Right ventricle myocardium superior (tissue), 1 donor: ENCODE results near the gene DOCK3. TPM values are rescaled to one million over a fixed set of nuclear protein-coding genes. Genes with fewer than 3 reads are reported as not detected.
A peak's percentile ranks its signal among the peaks of the same experiment; 100 is the strongest.
"Not testable (repeated sequence)": the region's sequence is repeated elsewhere in the genome, so short reads cannot be mapped to it uniquely, and the experiment has no call there.

ENCODE experiments used
- ATAC-seq: fragments of 200-7000 bp; cut with Tn5 transposase; one replicate; pipeline ENCODE4 v1.9.1; 2020; ENCODE audit warnings: mild to moderate bottlenecking; ENCODE audit not compliant: poor library complexity
- DNase-seq: peaks from one replicate; pipeline ENCODE4 v3.0.0-alpha.2; 2020
- intact Hi-C: fragments of 100-400 bp; cut with DNase I; formaldehyde crosslinking; loops from one replicate; pipeline ENCODE4 v1.11.2; 2022
- total RNA-seq: library from RNA; stranded (reverse); fragmentation: NEBNext Ultra II Directional; extraction: Animal tissue kit (Norgen Biotek cat#: 25700); gene quantifications from one replicate; pipeline ENCODE4 v1.2.1, GENCODE V29; 2021
- donor health status: DM: no; HTN: yes; CAD: no; lungs with severe emphysema.

The DOCK3 gene
- total RNA-seq, 1 donor from 2014 or later, result 3.6 TPM

DNA sequence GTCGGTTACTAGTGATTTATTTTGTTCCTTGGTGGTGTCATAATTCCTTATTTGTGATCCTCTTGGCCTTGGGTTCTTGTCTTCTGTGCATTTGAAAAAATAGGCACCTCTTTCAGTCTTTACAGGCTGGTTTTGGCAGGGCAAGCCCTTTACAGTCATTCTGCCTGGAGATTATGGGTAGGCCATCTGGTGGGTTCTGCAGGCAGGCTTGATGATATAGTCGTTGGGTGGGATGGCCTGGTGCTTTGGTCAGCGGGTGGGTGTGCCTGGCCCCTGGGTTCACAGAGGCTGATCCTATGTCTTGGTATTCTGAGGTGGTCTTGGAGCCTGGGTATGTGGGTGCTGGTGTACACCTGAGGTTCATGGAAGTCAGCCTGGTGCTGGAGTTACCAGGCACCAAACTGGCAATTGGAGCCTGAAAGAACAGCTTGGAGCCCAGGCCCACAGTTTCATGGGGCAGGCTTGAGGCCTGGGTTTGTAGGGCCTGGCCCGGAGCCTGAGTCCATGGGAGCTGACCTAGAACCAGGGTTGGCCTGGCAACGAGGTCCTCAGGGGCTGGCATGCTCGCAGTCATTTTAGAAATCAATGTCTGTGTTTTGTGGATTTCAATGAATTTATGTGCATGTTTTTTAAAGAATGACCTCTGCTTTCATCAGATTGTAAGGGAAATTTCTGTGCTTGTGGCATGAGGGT lies 63.3 kb downstream of the DOCK3 start:
- intact Hi-C loops, result no loop called here
- ATAC-seq (no peak), DNase-seq (no peak)

DNA sequence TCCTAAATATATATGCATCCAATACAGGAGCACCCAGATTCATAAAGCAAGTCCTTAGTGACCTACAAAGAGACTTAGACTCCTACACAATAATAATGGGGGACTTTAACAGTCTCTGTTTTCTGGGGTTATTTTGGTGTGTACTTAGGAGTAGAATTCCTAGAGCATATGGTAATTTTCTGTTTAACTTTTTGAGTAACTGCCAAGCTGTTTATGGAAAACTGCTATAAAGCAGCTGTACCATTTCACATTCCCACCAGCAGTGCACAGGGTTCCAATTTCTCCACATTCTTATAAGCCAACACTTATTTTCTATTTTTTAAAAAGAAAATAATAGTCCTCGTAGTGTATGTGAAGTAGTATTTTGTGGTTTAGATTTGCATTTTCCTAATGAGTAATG lies 68.9 kb downstream of the DOCK3 start:
- ATAC-seq (no peak), DNase-seq (no peak)
- intact Hi-C loops, result no loop called here

GRCh38 chr3:50749822-50750221 lies 75.1 kb downstream of the DOCK3 start:
- DNase-seq (no peak), ATAC-seq (no peak)
- intact Hi-C loops, result no loop called here

DNA sequence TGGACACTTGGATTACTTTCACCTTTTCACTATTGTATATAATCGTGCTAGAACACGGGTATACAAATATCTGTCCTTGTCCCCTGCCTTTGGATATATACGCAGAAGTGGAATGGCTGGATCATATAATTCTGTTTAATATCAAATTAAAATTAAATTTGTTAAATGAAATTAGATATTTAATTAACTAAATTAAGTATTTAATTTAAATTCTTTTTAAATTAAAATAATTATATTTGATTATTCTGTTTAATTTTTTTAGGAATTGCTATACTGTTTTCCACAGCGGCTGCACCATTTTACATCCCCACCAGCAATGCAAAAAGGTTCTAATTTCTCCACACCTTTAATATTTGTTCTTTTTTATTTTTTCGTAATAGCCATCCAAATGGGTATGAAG lies 84.3 kb downstream of the DOCK3 start:
- no peak for ATAC-seq
- DNase-seq, result no peak
- intact Hi-C loops, result no loop called here

- ATAC-seq (no peak), DNase-seq (no peak)
- intact Hi-C loops, result no loop called here
Observed at GRCh38 chr3:50777680-50778079, 103.0 kb downstream of the DOCK3 start.

GRCh38 chr3:50781766-50782165 lies 107.0 kb downstream of the DOCK3 start:
- intact Hi-C loops, ATAC-seq: not testable (repeated sequence)

GRCh38 chr3:50786631-50787030 lies 111.9 kb downstream of the DOCK3 start:
- DNase-seq (no peak), ATAC-seq (no peak)
- intact Hi-C loops, result no loop called here

More at GRCh38 chr3:50781766-50782165, 107.0 kb downstream of the DOCK3 start:
- not testable (repeated sequence) for DNase-seq

GRCh38 chr3:50790894-50791293 lies 116.2 kb downstream of the DOCK3 start:
- ATAC-seq, DNase-seq, intact Hi-C loops: not testable (repeated sequence)

DNA sequence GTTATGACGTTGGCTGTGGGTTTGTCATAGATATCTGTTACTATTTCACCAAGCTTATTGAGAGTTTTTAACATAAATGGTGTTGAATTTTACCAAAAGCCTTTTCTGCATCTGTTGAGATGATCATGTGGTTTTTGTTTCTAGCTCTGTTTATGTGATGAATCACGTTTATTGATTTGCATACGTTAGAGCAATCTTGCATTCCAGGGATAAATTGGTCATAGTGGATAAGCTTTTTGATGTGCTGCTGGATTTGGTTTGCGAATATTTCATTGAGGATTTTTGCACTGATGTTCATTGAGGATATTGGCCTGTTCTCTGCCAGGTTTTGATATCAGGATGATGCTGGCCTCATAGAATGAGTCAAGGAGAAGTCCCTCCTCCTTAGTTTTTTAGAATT lies 117.8 kb downstream of the DOCK3 start:
- no peak for ATAC-seq

GRCh38 chr3:50803805-50804204 lies 129.1 kb downstream of the DOCK3 start:
- ATAC-seq, DNase-seq, intact Hi-C loops: not testable (repeated sequence)

More for the DNA sequence above, 117.8 kb downstream of the DOCK3 start:
- intact Hi-C loops, result no loop called here
- DNase-seq, result no peak

GRCh38 chr3:50804376-50804775 lies 129.6 kb downstream of the DOCK3 start:
- DNase-seq, ATAC-seq, intact Hi-C loops: not testable (repeated sequence)

- DNase-seq (no peak), ATAC-seq (no peak)
- intact Hi-C loops, result no loop called here
Observed at GRCh38 chr3:50805321-50805720, 130.6 kb downstream of the DOCK3 start.

GRCh38 chr3:50806031-50806430 lies 131.3 kb downstream of the DOCK3 start:
- intact Hi-C loops, result no loop called here
- DNase-seq (no peak), ATAC-seq (no peak)

GRCh38 chr3:50806806-50807205 lies 132.1 kb downstream of the DOCK3 start:
- no peak for DNase-seq
- intact Hi-C loops, result no loop called here
- ATAC-seq, result peak; percentile 39

GRCh38 chr3:50807266-50807665 lies 132.5 kb downstream of the DOCK3 start:
- intact Hi-C loops, result no loop called here
- DNase-seq, result no peak
- ATAC-seq, result peak; percentile 79

- intact Hi-C loops, result no loop called here
- no peak for DNase-seq
- ATAC-seq, result no peak
Observed at GRCh38 chr3:50811893-50812292, 137.2 kb downstream of the DOCK3 start.

GRCh38 chr3:50815844-50816243 lies 141.1 kb downstream of the DOCK3 start:
- no peak for ATAC-seq
- intact Hi-C loops, result no loop called here
- DNase-seq, result no peak

- no peak for DNase-seq
- intact Hi-C loops, result no loop called here
- no peak for ATAC-seq
Observed at GRCh38 chr3:50816894-50817293, 142.2 kb downstream of the DOCK3 start.

- DNase-seq (no peak), ATAC-seq (no peak)
- intact Hi-C loops, result no loop called here
Observed at GRCh38 chr3:50817756-50818529, 143.2 kb downstream of the DOCK3 start.

DNA sequence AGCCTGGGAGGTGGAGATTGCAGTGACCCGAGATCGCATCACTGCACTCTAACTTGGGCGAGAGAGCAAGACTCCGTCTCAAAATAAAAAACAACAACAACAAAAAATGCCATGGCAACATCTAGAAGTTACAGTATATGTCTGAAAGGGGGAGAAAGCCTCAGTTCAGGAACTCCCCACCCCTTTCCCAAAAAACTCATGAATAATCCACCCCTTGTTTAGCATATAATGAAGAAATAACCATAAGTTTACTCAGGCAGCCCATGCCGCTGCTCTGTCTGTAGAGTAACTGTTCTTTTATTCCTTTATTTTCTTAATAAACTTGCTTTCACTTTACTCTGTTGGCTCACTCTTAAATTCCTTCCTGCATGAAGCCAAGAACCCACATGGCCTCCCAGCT lies 145.2 kb downstream of the DOCK3 start:
- intact Hi-C loops, result no loop called here
- ATAC-seq (no peak), DNase-seq (no peak)
